GM19351 (cell line): ENCODE results near the gene CYB5B.
"Not testable (repeated sequence)": the region's sequence is repeated elsewhere in the genome, so short reads cannot be mapped to it uniquely, and the experiment has no call there.

Experiments used
- ATAC-seq: cut with Tn5 transposase; IDR thresholded peaks from one replicate; pipeline ENCODE4 v1.9.1; 2021; ENCODE audit warnings: mild to moderate bottlenecking, moderate library complexity; ENCODE audit not compliant: unreplicated experiment

The CYB5B gene

GRCh38 chr16:69408475-69408874 lies 15.9 kb upstream of the CYB5B start:
- no peak for ATAC-seq

- no peak for ATAC-seq
These were observed 14.0 kb upstream of the CYB5B start for GRCh38 chr16:69410219-69410990.

GRCh38 chr16:69411064-69411985 lies 13.1 kb upstream of the CYB5B start:
- no peak for ATAC-seq

- ATAC-seq: no peak
These were observed 12.1 kb upstream of the CYB5B start for GRCh38 chr16:69412287-69412686.

- no peak for ATAC-seq
These were observed 11.3 kb upstream of the CYB5B start for GRCh38 chr16:69413045-69413664.

- no peak for ATAC-seq
These were observed 6.8 kb upstream of the CYB5B start for GRCh38 chr16:69417520-69418199.

GRCh38 chr16:69419956-69420355 lies 4.5 kb upstream of the CYB5B start:
- no peak for ATAC-seq

GRCh38 chr16:69423189-69423588 lies 1.2 kb upstream of the CYB5B start:
- no peak for ATAC-seq

GRCh38 chr16:69424935-69425784 lies 741 bp downstream of the CYB5B start:
- ATAC-seq: peak; percentile 19

GRCh38 chr16:69428652-69429051 lies 4.2 kb downstream of the CYB5B start:
- no peak for ATAC-seq

GRCh38 chr16:69429058-69429640 lies 4.7 kb downstream of the CYB5B start:
- ATAC-seq: not testable (repeated sequence)

- no peak for ATAC-seq
These were observed 7.6 kb downstream of the CYB5B start for GRCh38 chr16:69431948-69432468.

GRCh38 chr16:69434066-69434465 lies 9.6 kb downstream of the CYB5B start:
- ATAC-seq: no peak

GRCh38 chr16:69435977-69436820 lies 11.8 kb downstream of the CYB5B start:
- no peak for ATAC-seq

GRCh38 chr16:69436896-69437295 lies 12.5 kb downstream of the CYB5B start:
- ATAC-seq: no peak

GRCh38 chr16:69438465-69438864 lies 14.0 kb downstream of the CYB5B start:
- ATAC-seq: no peak

- no peak for ATAC-seq
These were observed 15.8 kb downstream of the CYB5B start for GRCh38 chr16:69440250-69440649.

GRCh38 chr16:69441030-69441429 lies 16.6 kb downstream of the CYB5B start:
- not testable (repeated sequence) for ATAC-seq
